HG03520 (cell line): ENCODE measurements around the gene DCLK1.

Experiments
- ATAC-seq: cut with Tn5 transposase; IDR thresholded peaks from one replicate; pipeline ENCODE4 v1.9.1; 2021; ENCODE audit warnings: mild to moderate bottlenecking, moderate library complexity; ENCODE audit not compliant: unreplicated experiment

Gene DCLK1

GRCh38 chr13:35794734-35795389 lies 336.3 kb downstream of the DCLK1 start:
- no peak for ATAC-seq

DNA sequence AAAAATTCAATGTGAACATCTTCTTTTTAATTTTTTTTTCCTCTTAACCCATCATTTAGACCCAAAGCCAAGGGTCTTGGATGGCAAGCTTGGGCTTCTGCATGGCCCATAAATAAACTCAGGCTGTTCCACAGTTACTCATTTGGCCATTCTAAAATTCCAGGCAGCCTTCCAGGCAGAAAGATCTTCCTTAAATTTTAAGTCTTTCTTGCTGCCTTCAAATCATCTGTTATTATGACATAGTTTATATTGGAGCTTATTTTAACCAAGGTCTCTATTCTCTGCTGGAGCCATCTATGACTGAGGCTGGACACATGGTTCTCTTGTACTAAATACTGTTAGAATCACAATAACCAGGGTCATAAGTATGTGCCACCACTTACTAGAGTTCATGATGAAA lies 337.4 kb downstream of the DCLK1 start:
- no peak for ATAC-seq

GRCh38 chr13:35792911-35793310 lies 338.3 kb downstream of the DCLK1 start:
- ATAC-seq, result no peak

- no peak for ATAC-seq
Measured at GRCh38 chr13:35792021-35792420, 339.2 kb downstream of the DCLK1 start.

GRCh38 chr13:35791184-35791851 lies 339.9 kb downstream of the DCLK1 start:
- no peak for ATAC-seq

GRCh38 chr13:35789335-35790165 lies 341.6 kb downstream of the DCLK1 start:
- peak; percentile 73 for ATAC-seq

- ATAC-seq, result no peak
Measured at GRCh38 chr13:35787937-35788336, 343.2 kb downstream of the DCLK1 start.

GRCh38 chr13:35785576-35786303 lies 345.4 kb downstream of the DCLK1 start:
- ATAC-seq, result no peak

DNA sequence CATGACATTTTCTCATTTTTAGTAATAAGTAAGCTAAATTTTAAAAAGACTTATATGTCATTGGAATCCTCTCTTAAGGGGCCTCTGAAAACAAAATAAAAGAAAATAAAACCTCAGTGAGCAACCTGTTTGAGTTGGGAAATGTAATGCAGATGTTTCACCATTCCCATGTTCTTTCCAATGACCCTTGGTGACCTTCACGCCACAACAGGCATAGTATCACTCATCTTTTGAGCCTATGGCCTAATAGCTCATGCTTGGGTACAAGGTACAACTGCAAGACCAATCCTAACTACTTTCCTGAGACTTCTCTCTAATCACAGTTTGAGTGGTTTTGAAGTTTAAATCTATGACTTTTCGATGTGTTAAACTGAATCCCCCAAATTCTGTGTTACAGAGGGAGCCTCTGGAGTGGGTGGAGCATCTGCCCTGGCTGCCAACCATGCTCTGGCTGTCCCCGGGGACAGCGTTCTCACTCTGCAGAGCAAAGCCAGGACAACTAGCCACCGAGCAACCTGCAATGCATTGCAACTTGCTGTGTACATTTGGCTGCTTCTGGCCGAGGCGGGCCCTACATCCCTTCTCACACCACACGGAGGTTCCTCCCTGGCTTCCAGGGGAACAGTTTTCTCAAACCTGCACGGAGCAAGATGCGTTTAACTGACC lies 346.8 kb downstream of the DCLK1 start:
- no peak for ATAC-seq

- no peak for ATAC-seq
Measured at GRCh38 chr13:35782793-35783192, 348.4 kb downstream of the DCLK1 start.

DNA sequence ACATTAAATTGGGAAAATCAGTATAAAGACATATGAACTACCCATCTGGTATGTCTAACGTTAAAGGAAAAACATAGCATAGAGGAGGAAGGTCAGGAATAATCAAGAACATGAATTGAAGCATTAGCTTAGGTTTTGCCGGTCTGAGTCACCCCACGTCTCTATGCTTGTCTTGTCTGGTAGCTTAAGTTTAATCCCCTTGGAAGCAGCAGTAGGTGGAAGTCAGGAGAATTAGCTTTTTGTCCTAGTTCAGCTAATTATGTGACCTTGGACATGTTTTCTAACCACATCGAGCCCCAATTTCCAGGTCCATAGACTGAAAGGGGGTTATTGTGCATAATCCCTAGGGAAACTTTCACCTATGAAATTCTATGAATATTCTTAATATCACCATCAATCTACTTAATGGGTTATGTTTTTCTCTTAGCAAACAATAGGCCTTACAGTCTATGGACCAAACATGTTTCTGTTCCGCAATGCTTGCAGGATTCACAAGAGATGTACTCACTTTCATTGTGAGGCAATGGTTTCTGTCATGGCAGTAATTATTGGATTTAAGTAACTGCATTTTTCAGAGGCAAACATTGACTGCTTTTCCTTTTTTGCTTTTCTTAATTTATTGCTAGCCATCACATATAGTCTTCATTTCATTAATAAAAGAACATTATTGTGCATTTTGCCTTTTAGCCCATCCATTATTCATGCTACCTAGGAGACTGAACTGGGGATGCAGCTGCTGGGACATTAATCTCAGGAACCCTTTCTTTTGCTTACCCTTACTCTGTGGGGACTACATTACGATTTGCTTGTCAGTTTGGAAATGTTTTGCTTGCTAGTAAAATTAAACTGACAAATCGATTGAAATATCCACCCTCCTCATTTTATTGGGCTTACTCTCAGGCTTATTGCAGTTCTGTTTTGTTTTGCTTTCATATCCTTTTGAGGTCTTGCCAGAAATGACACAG lies 349.9 kb downstream of the DCLK1 start:
- ATAC-seq, result no peak

DNA sequence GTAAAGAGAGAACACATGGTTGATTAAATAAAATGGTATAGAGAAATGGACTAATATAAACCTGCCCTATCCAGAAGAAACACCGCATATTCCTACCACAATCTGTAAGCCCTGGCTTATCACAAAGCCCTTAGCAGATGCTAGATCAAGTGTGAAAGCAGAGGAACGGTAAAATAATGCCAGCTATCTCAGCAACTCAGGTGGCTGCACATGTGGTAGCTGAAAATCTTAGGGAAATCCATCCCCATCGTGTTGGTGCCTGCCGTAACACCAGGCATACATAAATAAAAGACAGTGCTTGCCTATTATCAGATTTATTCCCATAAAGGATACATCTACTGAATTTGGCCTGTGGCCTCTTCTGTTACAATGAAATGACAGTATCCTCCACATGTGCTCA lies 350.6 kb downstream of the DCLK1 start:
- no peak for ATAC-seq

- no peak for ATAC-seq
Measured at GRCh38 chr13:35771898-35772297, 359.3 kb downstream of the DCLK1 start.

DNA sequence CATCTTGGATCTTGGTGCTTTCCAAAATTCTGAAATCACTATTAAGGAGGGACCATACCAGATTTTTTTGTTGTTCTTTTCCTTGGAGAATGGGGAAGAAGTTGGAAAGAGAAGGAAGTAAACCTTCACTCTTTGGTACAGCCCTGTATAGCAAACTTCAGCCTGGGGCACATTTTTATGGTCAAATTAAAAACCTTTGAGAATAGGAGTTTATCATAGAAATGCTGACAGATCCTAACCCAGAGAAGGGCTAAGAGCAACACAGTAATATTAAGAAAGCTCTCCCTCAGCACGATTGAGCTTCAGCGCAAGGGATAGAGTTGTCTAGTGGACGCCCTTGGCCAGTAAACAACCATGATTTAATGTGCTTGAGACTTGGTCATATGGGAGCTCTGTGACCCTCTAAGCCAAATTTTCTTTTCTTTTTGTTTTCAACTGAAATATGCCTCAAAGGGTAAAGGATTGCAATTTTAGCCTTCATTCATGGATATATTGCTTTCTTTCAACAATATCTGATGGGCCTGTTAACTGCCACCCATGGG lies 360.4 kb downstream of the DCLK1 start:
- ATAC-seq, result no peak

GRCh38 chr13:35769812-35770211 lies 361.4 kb downstream of the DCLK1 start:
- ATAC-seq, result no peak

DNA sequence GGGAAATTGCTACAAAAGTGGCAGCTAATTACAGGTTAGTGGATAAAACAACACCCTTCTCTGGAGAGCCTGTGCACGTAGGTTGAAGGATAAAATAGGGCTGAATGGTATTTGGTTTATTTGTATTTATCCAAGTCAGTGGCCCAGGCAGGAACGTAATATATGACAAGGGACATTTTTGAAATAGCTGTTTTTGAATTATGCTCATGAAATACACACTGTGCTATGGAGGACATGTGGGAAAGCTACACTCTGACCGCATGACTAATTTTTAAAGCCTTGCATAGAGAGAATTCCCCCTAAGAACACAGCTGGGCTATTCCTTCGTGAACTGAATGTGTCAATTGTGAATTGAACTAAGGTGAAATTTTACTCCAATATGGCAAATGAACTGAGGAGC lies 362.6 kb downstream of the DCLK1 start:
- ATAC-seq, result no peak

DNA sequence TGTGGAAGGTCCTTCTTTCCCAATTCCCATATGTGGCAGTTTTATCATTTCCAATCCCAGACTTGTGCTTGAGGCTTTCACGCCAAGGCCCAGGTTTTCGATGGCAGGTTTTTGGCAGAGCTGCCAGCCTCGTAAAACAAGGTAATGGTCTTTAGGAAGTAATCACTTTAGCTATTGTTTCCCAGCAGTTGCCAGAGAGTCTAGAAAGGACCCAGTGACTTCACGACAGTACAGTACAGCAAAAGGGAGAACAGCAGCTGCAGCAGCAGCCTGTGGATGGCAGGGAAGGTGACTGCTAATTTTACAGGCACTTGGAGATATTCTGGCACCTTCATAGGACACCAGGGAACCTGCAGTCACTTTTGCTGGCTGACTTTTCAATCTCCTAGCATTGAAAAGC lies 363.1 kb downstream of the DCLK1 start:
- ATAC-seq, result no peak

- ATAC-seq, result no peak
Measured at GRCh38 chr13:35767256-35767976, 363.8 kb downstream of the DCLK1 start.

DNA sequence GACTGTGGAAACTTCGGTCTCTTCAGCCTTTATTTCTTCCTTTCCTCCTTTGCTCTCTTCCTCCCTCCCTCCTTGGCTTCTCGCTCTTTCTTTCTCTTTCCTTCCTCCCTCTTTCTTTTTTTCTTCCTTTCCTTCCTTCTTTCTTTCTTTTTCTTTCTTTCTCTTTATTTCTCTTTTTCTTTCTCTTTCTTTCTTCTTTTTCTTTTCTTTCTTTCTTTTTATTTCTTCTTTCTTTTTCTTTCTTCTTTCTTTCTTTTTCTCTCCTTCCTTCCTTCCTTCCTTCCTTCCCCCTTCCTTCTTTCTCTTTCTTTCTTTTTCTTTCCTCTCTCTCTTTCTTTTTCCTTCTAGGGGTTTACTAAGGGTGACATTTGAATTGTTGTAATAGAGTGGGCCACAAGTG lies 364.5 kb downstream of the DCLK1 start:
- no peak for ATAC-seq
